ENCODE data around the gene CRELD1. TPM values are rescaled to one million over a fixed set of nuclear protein-coding genes. Genes with fewer than 3 reads are reported as not detected.

The CRELD1 gene
- total and polyA plus RNA-seq, 9 of the 15 experiments (the other 6 are each of a cell fraction or from before 2014, with no cell fraction given): 3.3 to 25.8 (median 16.5) TPM

GRCh38 chr3:9890249-9891071, 43.2 kb upstream of the CRELD1 start, which contains the start of gene JAGN1 (continued):
- no peak for TF ChIP-seq RFX5 (IDR thresholded peaks at IDR 0.05; ENCODE audit: low read depth, low read length)
- TF ChIP-seq ETS1 (conservative IDR thresholded peaks at IDR 0.05; ENCODE audit: control insufficient read depth, low read depth, low read length): peak; percentile 42; the same call in 1 of the 2 replicates
- TF ChIP-seq HDAC6 (IDR thresholded peaks at IDR 0.05; ENCODE audit: low read depth, low read length): no peak
- TF ChIP-seq ZBTB17 (CRISPR knock-in tag; IDR thresholded peaks at IDR 0.05): peak; percentile 60
- TF ChIP-seq RAD21 (CRISPR knock-in tag; conservative IDR thresholded peaks at IDR 0.05 in 1 of 2, IDR thresholded peaks at IDR 0.05 in 1 of 2): no peak
- 0 out of 2 replicates have a peak, but pooled peaks have one; percentile 3 for TF ChIP-seq ZBTB12 (CRISPR knock-in tag; IDR thresholded peaks at IDR 0.05)
- peak; percentile 82 for TF ChIP-seq BCOR (IDR thresholded peaks at IDR 0.05)
- TF ChIP-seq RNF2 (IDR thresholded peaks at IDR 0.05): no peak; the same call in 1 of the 2 replicates
- no peak for TF ChIP-seq RBM39 (optimal IDR thresholded peaks at IDR 0.05; ENCODE audit: low read depth, low read length)
- TF ChIP-seq NCOA1 (IDR thresholded peaks at IDR 0.05; ENCODE audit: low read depth): peak; percentile 33; the same call in 1 of the 2 replicates
- no peak for TF ChIP-seq PKNOX1 (IDR thresholded peaks at IDR 0.05)
- TF ChIP-seq NR1H2 (CRISPR knock-in tag; IDR thresholded peaks at IDR 0.05): peak; percentile 10; the same call in 1 of the 2 replicates
- no peak for TF ChIP-seq ZNF507 (tag; conservative IDR thresholded peaks at IDR 0.05)
- TF ChIP-seq ZNF354B (CRISPR knock-in tag; IDR thresholded peaks at IDR 0.05): no peak
- TF ChIP-seq KLF6 (CRISPR knock-in tag; IDR thresholded peaks at IDR 0.05; ENCODE audit: borderline replicate concordance): no peak
- TF ChIP-seq ARID1B (IDR thresholded peaks at IDR 0.05): peak; percentile 35; the same call in 1 of the 2 replicates
- no peak for TF ChIP-seq CEBPZ (IDR thresholded peaks at IDR 0.05; ENCODE audit: borderline replicate concordance, low read depth, low read length)
- peak; percentile 26; the same call in 1 of the 2 replicates for TF ChIP-seq ZNF316 (IDR thresholded peaks at IDR 0.05)
- TF ChIP-seq TEAD1 (CRISPR knock-in tag; IDR thresholded peaks at IDR 0.05): peak in 1 of 2 experiments; percentile 60; a peak in 3 of 4 replicates
- no peak for TF ChIP-seq SETDB1 (IDR thresholded peaks at IDR 0.05; ENCODE audit: low read length)
- peak; percentile 89; the same call in 1 of the 2 replicates for TF ChIP-seq ZNF511 (CRISPR knock-in tag; IDR thresholded peaks at IDR 0.05)
